Uterus (tissue), 4 donors: ENCODE results near the gene PRMT7. TPM values are rescaled to one million over a fixed set of nuclear protein-coding genes. Genes with fewer than 3 reads are reported as not detected.

Source experiments
- DNase-seq, 2 donors: peaks; one replicate each; pipeline ENCODE4 v3.0.0-alpha.2; 2019 to 2020
- H3K27ac ChIP-seq, 2 donors: fragments of 200-600 bp; sonication (generic); 1 replicate in 1 of 2; 2 replicates in 1 of 2; pipeline ENCODE4 v1.5.1; 2016 to 2018
- H3K27me3 ChIP-seq, 2 donors: fragments of 200-600 bp; sonication (generic); one replicate each; pipeline ENCODE4 v1.5.1; 2018 to 2019; ENCODE audit warnings: control low read depth in 1 of 2
- H3K36me3 ChIP-seq, 2 donors: fragments of 200-600 bp; sonication (generic); one replicate each; pipeline ENCODE4 v1.5.1; 2019; ENCODE audit warnings: control low read depth in 1 of 2
- H3K4me1 ChIP-seq, 2 donors: fragments of 200-600 bp; sonication (generic); one replicate each; pipeline ENCODE4 v1.5.1; 2018 to 2019; ENCODE audit warnings: control low read depth in 1 of 2
- H3K4me3 ChIP-seq, 2 donors: fragments of 200-600 bp; sonication (generic); 1 replicate in 1 of 2; 2 replicates in 1 of 2; pipeline ENCODE4 v1.5.1; 2018 to 2019; ENCODE audit warnings: mild to moderate bottlenecking in 1 of 2
- H3K9me3 ChIP-seq, 2 donors: fragments of 200-600 bp; sonication (generic); one replicate each; pipeline ENCODE4 v1.5.1; 2019; ENCODE audit warnings: control low read depth in 1 of 2
- CTCF ChIP-seq, 4 experiments: fragments of 200-600 bp in 2 of 4; fragments of 450-650 bp in 2 of 4; sonication (generic) in 2 of 4; IDR thresholded peaks; one replicate each; pipeline ENCODE4 v1.5.1; 2016 to 2019; ENCODE audit warnings: antibody characterized with exemption in 4 of 4, mild to moderate bottlenecking in 2 of 4, moderate library complexity in 1 of 4
- POLR2A ChIP-seq, 2 donors: fragments of 450-650 bp; IDR thresholded peaks; one replicate each; pipeline ENCODE4 v1.6.1; 2016; ENCODE audit warnings: antibody characterized with exemption in 2 of 2, mild to moderate bottlenecking in 1 of 2, moderate library complexity in 1 of 2
- intact Hi-C: fragments of 100-400 bp; cut with DNase I; formaldehyde crosslinking; loops from one replicate; pipeline ENCODE4 v1.15.1; 2023; ENCODE audit warnings: low total_unique reads
- total RNA-seq, 4 donors: library from RNA; depleted of rRNA in 3 of 4; stranded (reverse); fragments of >200 nt in 3 of 4; gene quantifications; one replicate each; pipeline versions ENCODE4 v1.1.0 to v1.2.4, GENCODE V29; 2014 to 2023
- donor health status: DM: yes; HTN: yes; CAD: no.

The PRMT7 gene
- total RNA-seq, 4 donors from 2014 or later = 8.2 to 111 (median 66.9) TPM

DNA sequence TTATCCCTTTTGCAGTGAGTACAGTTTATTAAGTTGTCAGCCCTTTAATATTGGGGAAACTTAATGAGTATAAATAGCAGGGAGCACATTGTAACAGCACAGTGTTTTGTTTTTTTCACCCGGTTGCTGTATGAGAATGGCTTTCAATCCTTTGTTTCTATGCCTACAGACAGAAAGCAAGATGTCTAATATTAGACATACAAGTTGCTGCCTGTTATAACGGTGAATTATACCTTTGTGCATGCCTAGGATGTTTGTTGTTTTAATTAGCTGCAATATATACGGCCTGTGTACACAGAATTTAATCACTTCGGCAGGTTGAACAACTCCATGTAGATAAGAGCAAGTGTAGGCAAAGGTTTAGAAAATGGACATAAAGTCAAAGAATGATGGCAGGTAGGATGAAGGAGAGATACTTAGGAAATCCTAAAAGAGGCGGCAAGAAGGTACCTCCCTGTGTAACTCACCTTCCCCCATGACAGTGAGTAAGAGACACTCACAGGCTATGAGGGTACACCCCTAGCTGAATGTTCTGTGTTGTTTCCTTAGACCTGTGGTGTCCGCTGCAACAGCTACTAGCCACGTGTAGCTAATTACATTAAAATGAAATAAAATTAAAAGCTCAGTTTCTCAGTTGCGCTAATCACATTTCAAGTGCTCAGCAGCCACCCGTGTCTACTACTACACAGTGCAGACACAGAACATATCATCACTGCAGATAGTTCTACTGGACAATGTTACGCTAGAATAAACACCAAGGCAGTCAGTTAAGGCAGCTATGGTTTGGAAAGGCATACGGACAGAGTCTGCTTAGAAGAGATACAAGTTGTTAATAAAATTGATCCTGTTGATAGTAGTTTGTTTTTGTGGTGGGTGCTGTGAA lies 11.0 kb upstream of the PRMT7 start:
- no peaks in the 10 kb centered on the region for H3K4me1 ChIP-seq

GRCh38 chr16:68300734-68301459 lies 9.9 kb upstream of the PRMT7 start:
- DNase-seq = no peak
- no peak overlapping the region for H3K27ac ChIP-seq
- no peaks in the 10 kb centered on the region for H3K27me3 ChIP-seq
- H3K4me1 ChIP-seq = no peaks in the 10 kb centered on the region
- H3K4me3 ChIP-seq = no peak overlapping the region
- intact Hi-C loops = no loop called here
- no peaks in the 10 kb centered on the region for H3K36me3 ChIP-seq
- H3K9me3 ChIP-seq = no peaks in the 10 kb centered on the region
- no peak for TF ChIP-seq POLR2A (IDR thresholded peaks at IDR 0.05)
- no peak for TF ChIP-seq CTCF (IDR thresholded peaks at IDR 0.05)

More for the DNA sequence above, 11.0 kb upstream of the PRMT7 start:
- Histone ChIP-seq H3K9me3 (no peaks in the 10 kb centered on the region), H3K27me3 (no peaks in the 10 kb centered on the region), H3K36me3 (no peaks in the 10 kb centered on the region), H3K27ac (no peak overlapping the region), H3K4me3 (no peak overlapping the region)
- DNase-seq = no peak
- TF ChIP-seq CTCF (IDR thresholded peaks at IDR 0.05) (no peak), POLR2A (IDR thresholded peaks at IDR 0.05) (no peak)
- intact Hi-C loops = no loop called here

GRCh38 chr16:68306633-68307032 lies 4.2 kb upstream of the PRMT7 start:
- Histone ChIP-seq H3K4me3 (no peak overlapping the region), H3K27me3 (no peaks in the 10 kb centered on the region), H3K27ac (no peak overlapping the region), H3K36me3 (no peaks in the 10 kb centered on the region), H3K9me3 (no peaks in the 10 kb centered on the region), H3K4me1 (peaks cover 6 to 13% of the 10 kb centered on the region in 2 donors)
- TF ChIP-seq POLR2A (IDR thresholded peaks at IDR 0.05) = no peak
- TF ChIP-seq CTCF (IDR thresholded peaks at IDR 0.05) = no peak
- intact Hi-C loops = no loop called here
- no peak for DNase-seq

- intact Hi-C loops = loop anchor here (5.0 kb wide), 1 partner anchor 47 kb away; the partner anchor contains the start of gene SLC7A6
- Histone ChIP-seq H3K4me1 (peaks cover 6 to 13% of the 10 kb centered on the region in 2 donors), H3K9me3 (no peaks in the 10 kb centered on the region), H3K27ac (peak overlapping the region in 1 of 2 donors; percentile 77), H3K27me3 (no peaks in the 10 kb centered on the region), H3K4me3 (peak overlapping the region; percentile 67 to 88), H3K36me3 (no peaks in the 10 kb centered on the region)
- TF ChIP-seq CTCF (IDR thresholded peaks at IDR 0.05) = no peak
- TF ChIP-seq POLR2A (IDR thresholded peaks at IDR 0.05) = no peak
- no peak for DNase-seq
Observed at GRCh38 chr16:68309799-68310198, 1.0 kb upstream of the PRMT7 start.

GRCh38 chr16:68310437-68310773 lies 414 bp upstream of the PRMT7 start:
- intact Hi-C loops = loop anchor here (5.0 kb wide), 1 partner anchor 48 kb away; the partner anchor contains the start of gene SLC7A6
- no peak for TF ChIP-seq POLR2A (IDR thresholded peaks at IDR 0.05)
- TF ChIP-seq CTCF (IDR thresholded peaks at IDR 0.05) = no peak

More at GRCh38 chr16:68310437-68310773, 414 bp upstream of the PRMT7 start:
- Histone ChIP-seq H3K4me3 (peak overlapping the region; percentile 67 to 88), H3K4me1 (peaks cover 6 to 13% of the 10 kb centered on the region in 2 donors), H3K27ac (peak overlapping the region; percentile 74 to 77), H3K9me3 (no peaks in the 10 kb centered on the region), H3K36me3 (no peaks in the 10 kb centered on the region), H3K27me3 (no peaks in the 10 kb centered on the region)
- DNase-seq = peak in 1 of 2 donors; percentile 24
